Cardiac fibroblast (primary cell): Measurements from ENCODE around the gene PPFIA2.
A peak's percentile ranks its signal among the peaks of the same experiment; 100 is the strongest.

Experiments
- DNase-seq, 2 donors: peaks; one replicate each; pipeline versions ENCODE4 v3.0.0 to v3.0.0-alpha.2; 2010; ENCODE audit warnings: low read depth in 2 of 2
- H3K4me3 ChIP-seq, 2 donors: replicated peaks in 1 of 2; 1 replicate in 1 of 2; 2 replicates in 1 of 2; pipeline ENCODE4 v1.5.1; 2011; ENCODE audit warnings: low read depth in 2 of 2, low read length in 2 of 2, mild to moderate bottlenecking in 2 of 2, moderate library complexity in 1 of 2
- CTCF ChIP-seq: IDR thresholded peaks from one replicate; pipeline ENCODE4 v1.5.1; 2011; ENCODE audit warnings: low read depth, mild to moderate bottlenecking, low read length, inconsistent platforms

PPFIA2 gene

GRCh38 chr12:81300454-81300853 is 458.7 kb downstream of the PPFIA2 start:
- TF ChIP-seq CTCF = no peak
- no peak overlapping the region for H3K4me3 ChIP-seq
- DNase-seq = no peak

- DNase-seq = no peak
- TF ChIP-seq CTCF = no peak
- H3K4me3 ChIP-seq = no peak overlapping the region
Measured at GRCh38 chr12:81297601-81298000, 461.5 kb downstream of the PPFIA2 start.

GRCh38 chr12:81296556-81297305 is 462.4 kb downstream of the PPFIA2 start:
- H3K4me3 ChIP-seq = no peak overlapping the region
- TF ChIP-seq CTCF = no peak
- DNase-seq = peak; percentile 36 to 71

GRCh38 chr12:81295251-81295650 is 463.9 kb downstream of the PPFIA2 start:
- no peak overlapping the region for H3K4me3 ChIP-seq
- DNase-seq = no peak
- no peak for TF ChIP-seq CTCF

GRCh38 chr12:81294325-81295190 is 464.6 kb downstream of the PPFIA2 start:
- DNase-seq = peak; percentile 2 to 13
- TF ChIP-seq CTCF = no peak
- no peak overlapping the region for H3K4me3 ChIP-seq

- TF ChIP-seq CTCF = no peak
- no peak overlapping the region for H3K4me3 ChIP-seq
- DNase-seq = no peak
Measured at GRCh38 chr12:81288651-81289050, 470.5 kb downstream of the PPFIA2 start.
